GM12875 (cell line): ENCODE results near the gene TMEM131L.
"Not testable (repeated sequence)": the region's sequence is repeated elsewhere in the genome, so short reads cannot be mapped to it uniquely, and the experiment has no call there.

Experiments
- H3K4me3 ChIP-seq: one replicate; pipeline ENCODE4 v1.5.1; 2011; ENCODE audit warnings: low read depth, low read length, control low read depth
- TF ChIP-seq, protein P1 (sequence below): IDR thresholded peaks from 2 replicates; pipeline ENCODE4 v1.5.1; 2011; ENCODE audit warnings: low read depth, mild to moderate bottlenecking, control low read depth, inconsistent platforms, low read length, moderate library complexity, borderline replicate concordance; ENCODE audit not compliant: insufficient read depth

The TMEM131L gene

DNA sequence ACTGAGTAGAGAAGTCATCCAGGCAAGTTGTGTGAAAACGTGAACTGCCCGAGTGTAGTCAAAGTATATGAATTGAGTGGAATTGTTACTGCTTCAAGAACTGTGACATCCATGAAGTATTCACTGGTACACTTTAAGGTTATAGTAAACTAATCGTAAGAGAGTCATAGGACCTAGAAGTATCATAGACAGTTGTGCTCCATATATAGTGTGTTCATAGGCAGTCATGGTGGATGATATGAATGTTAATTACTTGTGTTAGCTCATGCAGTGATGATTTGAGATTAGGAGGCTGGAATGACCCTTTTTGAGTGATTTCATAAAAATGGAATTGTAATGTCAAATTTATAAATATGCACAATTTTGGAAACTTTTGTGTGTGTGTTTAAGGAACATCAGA, 136.6 kb downstream of the TMEM131L start:
- no peak overlapping the region for H3K4me3 ChIP-seq
- TF ChIP-seq, protein P1, sequence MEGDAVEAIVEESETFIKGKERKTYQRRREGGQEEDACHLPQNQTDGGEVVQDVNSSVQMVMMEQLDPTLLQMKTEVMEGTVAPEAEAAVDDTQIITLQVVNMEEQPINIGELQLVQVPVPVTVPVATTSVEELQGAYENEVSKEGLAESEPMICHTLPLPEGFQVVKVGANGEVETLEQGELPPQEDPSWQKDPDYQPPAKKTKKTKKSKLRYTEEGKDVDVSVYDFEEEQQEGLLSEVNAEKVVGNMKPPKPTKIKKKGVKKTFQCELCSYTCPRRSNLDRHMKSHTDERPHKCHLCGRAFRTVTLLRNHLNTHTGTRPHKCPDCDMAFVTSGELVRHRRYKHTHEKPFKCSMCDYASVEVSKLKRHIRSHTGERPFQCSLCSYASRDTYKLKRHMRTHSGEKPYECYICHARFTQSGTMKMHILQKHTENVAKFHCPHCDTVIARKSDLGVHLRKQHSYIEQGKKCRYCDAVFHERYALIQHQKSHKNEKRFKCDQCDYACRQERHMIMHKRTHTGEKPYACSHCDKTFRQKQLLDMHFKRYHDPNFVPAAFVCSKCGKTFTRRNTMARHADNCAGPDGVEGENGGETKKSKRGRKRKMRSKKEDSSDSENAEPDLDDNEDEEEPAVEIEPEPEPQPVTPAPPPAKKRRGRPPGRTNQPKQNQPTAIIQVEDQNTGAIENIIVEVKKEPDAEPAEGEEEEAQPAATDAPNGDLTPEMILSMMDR, result no peak

DNA sequence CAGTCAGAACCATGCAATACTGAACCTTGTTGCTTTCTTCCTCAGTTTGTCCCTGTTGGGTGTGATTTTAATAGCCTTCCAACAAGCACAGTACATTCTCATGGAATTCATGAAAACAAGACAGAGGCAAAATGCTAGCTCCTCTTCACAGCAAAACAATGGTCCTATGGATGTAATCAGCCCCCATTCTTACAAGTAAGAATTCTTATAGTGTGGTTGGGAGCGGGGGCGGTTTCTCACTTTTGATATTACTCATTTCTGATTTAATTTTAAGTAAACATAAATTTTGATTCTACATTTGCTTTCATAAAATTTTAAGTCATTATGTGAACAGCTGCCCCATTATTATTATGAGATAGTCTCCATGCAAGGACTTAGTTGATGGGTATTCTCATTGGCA, 137.1 kb downstream of the TMEM131L start:
- TF ChIP-seq, protein P1, result no peak
- no peak overlapping the region for H3K4me3 ChIP-seq

- H3K4me3 ChIP-seq, result no peak overlapping the region
- TF ChIP-seq, protein P1, result no peak
Measured at GRCh38 chr4:153603835-153604234, 137.7 kb downstream of the TMEM131L start.

GRCh38 chr4:153609070-153609469, 142.9 kb downstream of the TMEM131L start:
- H3K4me3 ChIP-seq, result not testable (repeated sequence)

DNA sequence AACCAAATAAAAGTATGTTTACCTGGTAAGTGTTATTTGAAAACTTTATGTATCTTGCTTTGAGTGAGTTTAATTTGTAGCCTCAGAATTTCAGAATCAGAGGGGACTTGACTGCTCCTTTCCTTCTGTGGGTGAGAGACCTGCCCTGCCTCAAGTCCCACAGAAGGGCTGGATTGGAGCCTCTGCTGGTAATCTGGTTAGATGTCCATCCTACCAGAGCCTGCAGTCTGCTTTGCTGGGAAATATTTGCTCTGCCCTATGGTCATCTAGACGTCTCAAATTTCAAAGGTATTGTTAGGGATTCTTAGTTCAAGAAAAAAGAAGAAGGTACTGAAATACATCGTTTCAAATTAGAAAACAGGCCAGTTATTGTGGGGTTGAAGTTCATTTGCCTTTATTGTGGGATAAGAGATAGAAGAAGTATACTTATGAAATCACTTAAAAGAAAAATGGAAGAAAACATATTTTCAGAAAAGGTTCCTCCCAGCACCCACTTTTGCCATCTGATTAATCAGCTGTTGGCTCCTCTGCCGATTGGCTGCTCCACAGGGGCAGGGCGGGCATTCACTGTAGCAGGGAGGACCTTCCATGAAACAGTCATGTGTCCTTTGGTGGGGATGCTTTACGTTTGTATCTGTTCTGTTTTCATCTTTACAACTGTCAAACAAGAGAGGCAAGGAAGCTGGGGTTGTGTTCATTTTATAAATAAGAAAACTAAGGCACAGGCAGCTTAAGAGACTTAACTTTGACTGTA, 144.6 kb downstream of the TMEM131L start:
- H3K4me3 ChIP-seq, result no peak overlapping the region
- TF ChIP-seq, protein P1, result no peak

- TF ChIP-seq, protein P1, result no peak
- H3K4me3 ChIP-seq, result no peak overlapping the region
Measured at GRCh38 chr4:153611679-153612078, 145.5 kb downstream of the TMEM131L start.

- TF ChIP-seq, protein P1, result no peak
- H3K4me3 ChIP-seq, result no peak overlapping the region
Measured at GRCh38 chr4:153612878-153613277, 146.7 kb downstream of the TMEM131L start.
